Type B pancreatic cell (in vitro differentiated cells): ENCODE measurements around the gene CCSER2. TPM values are rescaled to one million over a fixed set of nuclear protein-coding genes. Genes with fewer than 3 reads are reported as not detected.

Experiments
- DNase-seq: peaks from one replicate; pipeline ENCODE4 v3.0.0; 2021; ENCODE audit warnings: mixed read lengths; ENCODE audit not compliant: unreplicated experiment; ENCODE audit errors: extremely low spot score
- H3K27ac Mint-ChIP-seq: 2 replicates; pipeline ENCODE4 v1.8.0; 2021; ENCODE audit warnings: mild to moderate bottlenecking, mixed read lengths
- H3K27me3 Mint-ChIP-seq: 2 replicates; pipeline ENCODE4 v1.8.0; 2021; ENCODE audit warnings: mixed read lengths
- H3K36me3 Mint-ChIP-seq: 2 replicates; pipeline ENCODE4 v1.8.0; 2021; ENCODE audit warnings: mixed read lengths
- H3K4me1 Mint-ChIP-seq: one replicate; pipeline ENCODE4 v1.8.0; 2021; ENCODE audit warnings: mixed read lengths; ENCODE audit not compliant: unreplicated experiment
- H3K4me3 Mint-ChIP-seq: 2 replicates; pipeline ENCODE4 v1.8.0; 2021; ENCODE audit warnings: mild to moderate bottlenecking, mixed read lengths
- H3K9me3 Mint-ChIP-seq: 2 replicates; pipeline ENCODE4 v1.8.0; 2021; ENCODE audit warnings: mixed read lengths
- total RNA-seq: library from RNA; stranded (reverse); gene quantifications from 2 replicates; pipeline ENCODE4 v1.2.1, GENCODE V29; 2021; ENCODE audit warnings: low replicate concordance
- TF ChIP-seq, protein P1 (sequence below): fragments of 200-600 bp; sonication (generic); conservative IDR thresholded peaks from 2 replicates; pipeline ENCODE4 v1.5.0; 2021; ENCODE audit warnings: antibody characterized with exemption, mild to moderate bottlenecking

Gene CCSER2
- total RNA-seq, 1 donor from 2014 or later = 43.9 TPM

GRCh38 chr10:84294766-84295447 lies 33.5 kb upstream of the CCSER2 start:
- no peak overlapping the region for H3K4me3 Mint-ChIP-seq
- H3K27me3 Mint-ChIP-seq = peaks cover 10% of the 10 kb centered on the region
- H3K36me3 Mint-ChIP-seq = no peaks in the 10 kb centered on the region
- peaks cover 5% of the 10 kb centered on the region for H3K9me3 Mint-ChIP-seq
- no peaks in the 10 kb centered on the region for H3K4me1 Mint-ChIP-seq
- no peak overlapping the region for H3K27ac Mint-ChIP-seq
- TF ChIP-seq, protein P1, sequence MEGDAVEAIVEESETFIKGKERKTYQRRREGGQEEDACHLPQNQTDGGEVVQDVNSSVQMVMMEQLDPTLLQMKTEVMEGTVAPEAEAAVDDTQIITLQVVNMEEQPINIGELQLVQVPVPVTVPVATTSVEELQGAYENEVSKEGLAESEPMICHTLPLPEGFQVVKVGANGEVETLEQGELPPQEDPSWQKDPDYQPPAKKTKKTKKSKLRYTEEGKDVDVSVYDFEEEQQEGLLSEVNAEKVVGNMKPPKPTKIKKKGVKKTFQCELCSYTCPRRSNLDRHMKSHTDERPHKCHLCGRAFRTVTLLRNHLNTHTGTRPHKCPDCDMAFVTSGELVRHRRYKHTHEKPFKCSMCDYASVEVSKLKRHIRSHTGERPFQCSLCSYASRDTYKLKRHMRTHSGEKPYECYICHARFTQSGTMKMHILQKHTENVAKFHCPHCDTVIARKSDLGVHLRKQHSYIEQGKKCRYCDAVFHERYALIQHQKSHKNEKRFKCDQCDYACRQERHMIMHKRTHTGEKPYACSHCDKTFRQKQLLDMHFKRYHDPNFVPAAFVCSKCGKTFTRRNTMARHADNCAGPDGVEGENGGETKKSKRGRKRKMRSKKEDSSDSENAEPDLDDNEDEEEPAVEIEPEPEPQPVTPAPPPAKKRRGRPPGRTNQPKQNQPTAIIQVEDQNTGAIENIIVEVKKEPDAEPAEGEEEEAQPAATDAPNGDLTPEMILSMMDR = no peak
- no peak for DNase-seq

GRCh38 chr10:84296091-84296981 lies 32.1 kb upstream of the CCSER2 start:
- peaks cover 10% of the 10 kb centered on the region for H3K27me3 Mint-ChIP-seq
- DNase-seq = no peak
- peaks cover 3% of the 10 kb centered on the region for H3K9me3 Mint-ChIP-seq
- no peaks in the 10 kb centered on the region for H3K36me3 Mint-ChIP-seq
- H3K4me1 Mint-ChIP-seq = no peaks in the 10 kb centered on the region
- TF ChIP-seq, protein P1 = no peak
- no peak overlapping the region for H3K27ac Mint-ChIP-seq
- H3K4me3 Mint-ChIP-seq = no peak overlapping the region

DNA sequence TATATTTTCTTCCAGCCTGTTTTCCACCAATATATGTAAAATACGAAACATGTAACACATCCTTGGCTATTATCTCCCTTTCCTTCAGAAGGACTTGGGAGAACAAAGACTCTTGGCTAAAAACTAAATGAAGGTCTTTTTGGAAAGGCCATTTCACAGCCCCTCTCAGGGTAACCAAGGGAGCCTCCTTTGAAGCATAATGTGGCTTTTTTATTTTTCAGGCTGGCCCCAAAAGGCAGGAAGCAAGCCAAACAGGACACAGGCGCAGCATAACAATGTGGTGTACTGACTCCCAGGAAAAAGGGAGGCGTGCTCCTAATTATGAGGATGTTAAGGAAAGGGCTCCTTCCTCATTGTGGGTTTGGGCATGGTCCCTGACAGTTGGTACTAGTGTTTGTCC lies 30.3 kb upstream of the CCSER2 start:
- Mint-ChIP-seq H3K9me3 (no peaks in the 10 kb centered on the region), H3K27me3 (peaks cover 10% of the 10 kb centered on the region), H3K4me1 (no peaks in the 10 kb centered on the region), H3K4me3 (no peak overlapping the region), H3K36me3 (no peaks in the 10 kb centered on the region), H3K27ac (no peak overlapping the region)
- DNase-seq = no peak
- TF ChIP-seq, protein P1 = no peak

DNA sequence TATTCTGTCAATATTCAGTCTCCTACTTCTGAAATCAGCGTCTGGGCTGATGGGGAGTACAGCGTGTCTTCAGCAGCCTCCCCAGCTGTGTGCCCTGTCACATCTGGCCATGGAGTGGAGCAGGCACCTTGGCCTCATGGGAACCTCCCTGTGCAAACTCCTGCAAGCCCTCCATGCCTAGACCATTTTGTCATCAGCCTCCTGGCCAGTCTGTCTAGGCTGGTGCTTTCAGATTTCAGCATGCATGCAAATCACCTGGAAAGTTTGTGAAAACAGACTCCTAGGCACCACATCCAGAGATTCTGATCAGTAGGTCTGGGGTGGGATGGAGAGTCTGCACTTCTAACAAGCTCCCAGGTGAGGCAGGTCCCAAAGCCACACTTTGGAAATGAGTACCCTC lies 26.2 kb upstream of the CCSER2 start:
- Mint-ChIP-seq H3K9me3 (no peaks in the 10 kb centered on the region), H3K27me3 (peaks cover 17% of the 10 kb centered on the region), H3K4me3 (no peak overlapping the region), H3K27ac (no peak overlapping the region), H3K4me1 (no peaks in the 10 kb centered on the region), H3K36me3 (no peaks in the 10 kb centered on the region)
- TF ChIP-seq, protein P1 = no peak
- DNase-seq = no peak

DNA sequence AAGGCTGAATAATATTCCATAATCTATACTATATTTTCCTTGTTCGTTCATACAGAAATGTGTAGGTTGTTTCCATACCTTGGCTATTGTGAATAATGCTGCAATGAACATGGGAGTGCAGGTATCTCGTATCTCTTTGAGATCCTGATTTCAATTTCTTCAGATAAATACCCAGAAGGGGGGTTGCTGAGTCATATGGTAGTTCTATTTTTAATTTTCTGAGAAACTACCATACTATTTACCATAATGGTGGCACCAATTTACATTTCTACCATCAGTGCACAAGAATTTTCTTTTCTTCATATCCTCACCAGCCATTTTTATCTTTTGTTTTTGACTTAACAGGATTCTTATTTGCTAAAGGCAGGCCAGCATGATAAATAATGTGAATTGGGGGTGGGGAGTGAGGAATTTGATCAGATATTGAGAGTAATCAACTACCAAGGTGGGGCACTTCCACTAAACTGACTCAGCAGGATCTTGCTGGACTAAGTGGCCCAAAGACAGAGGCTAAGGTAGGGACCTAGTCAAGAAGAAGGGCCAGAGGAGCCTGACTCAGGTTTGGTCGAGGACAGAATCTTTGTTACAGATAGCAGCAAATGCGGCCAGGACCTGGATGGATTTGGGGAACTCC lies 21.5 kb upstream of the CCSER2 start:
- TF ChIP-seq, protein P1 = no peak
- Mint-ChIP-seq H3K4me3 (no peak overlapping the region), H3K27me3 (peaks cover 13% of the 10 kb centered on the region), H3K9me3 (no peaks in the 10 kb centered on the region), H3K27ac (no peak overlapping the region), H3K36me3 (no peaks in the 10 kb centered on the region), H3K4me1 (no peaks in the 10 kb centered on the region)
- DNase-seq = no peak
